ENCODE results near the gene FBXO27. TPM values are rescaled to one million over a fixed set of nuclear protein-coding genes. Genes with fewer than 3 reads are reported as not detected.

The FBXO27 gene
- total and polyA plus RNA-seq, 2 of the 4 experiments (the other 2 are of a cell fraction), result 0.18 to 0.50 TPM

GRCh38 chr19:39014037-39014436 lies 18.3 kb downstream of the FBXO27 start:
- H3K27ac ChIP-seq (ENCODE audit: insufficient read depth, low read length), result no peak overlapping the region
- no peak overlapping the region for H3K4ac ChIP-seq (ENCODE audit: low read depth, low read length)
- H4K91ac ChIP-seq (ENCODE audit: insufficient read depth, low read depth, low read length), result no peak overlapping the region
- H3K18ac ChIP-seq (ENCODE audit: low read depth, low read length), result no peak overlapping the region
- in situ Hi-C loops (cut with MboI; ENCODE audit: low sequenced_read_pairs), result no loop called here
- ATAC-seq (ENCODE audit: low read depth), result no peak
- H3K9me3 ChIP-seq (ENCODE audit: control insufficient read depth, insufficient read depth, low read length), result no peaks in the 10 kb centered on the region
- H2BK15ac ChIP-seq (ENCODE audit: low read depth, low read length), result no peak overlapping the region
- H2AK9ac ChIP-seq (replicated peaks; ENCODE audit: low read depth, low read length, poor library complexity), result no peak overlapping the region
- no peaks in the 10 kb centered on the region for H3K79me1 ChIP-seq (ENCODE audit: low read depth in 1 of 2, low read length in 2 of 2)
- no peak overlapping the region for H2BK120ac ChIP-seq (ENCODE audit: low read depth, low read length)
- CTCF ChIA-PET, result interaction anchor here (0.7 kb wide), 1 partner anchor 43 kb away, joined by 3 read pairs; no protein-coding TSS in a partner anchor
- no peak overlapping the region for H2AK5ac ChIP-seq (ENCODE audit: low read depth, low read length)
- POLR2A ChIA-PET (ENCODE audit: unreplicated experiment), result no interaction called here
- dilution Hi-C loops (cut with HindIII; ENCODE audit: low sequenced_read_pairs, unreplicated experiment), result no loop called here
- no peak overlapping the region for H3K4me3 ChIP-seq (ENCODE audit: insufficient read depth, low read depth, low read length)
- no peak for DNase-seq
- H3K9me1 ChIP-seq (ENCODE audit: insufficient read depth, low read length), result no peaks in the 10 kb centered on the region
- no peak overlapping the region for H2AFZ ChIP-seq (replicated peaks; ENCODE audit: low read length, poor library complexity)
- H3K4me2 ChIP-seq (ENCODE audit: low read depth, low read length), result no peak overlapping the region
- H3K23ac ChIP-seq (ENCODE audit: low read depth, low read length), result no peak overlapping the region
- H3K9ac ChIP-seq (ENCODE audit: low read depth, low read length), result no peak overlapping the region
- no peak overlapping the region for H4K8ac ChIP-seq (ENCODE audit: low read depth in 2 of 2, low read length in 2 of 2)
- TF ChIP-seq CHD1 (IDR thresholded peaks at IDR 0.05; ENCODE audit: low read depth, low read length), result no peak
- TF ChIP-seq BHLHE40 (IDR thresholded peaks at IDR 0.05; ENCODE audit: low read depth, low read length), result no peak
- TF ChIP-seq SMC3 (IDR thresholded peaks at IDR 0.05; ENCODE audit: low read depth, low read length), result no peak
- no peak for TF ChIP-seq ELK1 (IDR thresholded peaks at IDR 0.05; ENCODE audit: borderline replicate concordance, low read depth, low read length)
- TF ChIP-seq RAD21 (IDR thresholded peaks at IDR 0.05; ENCODE audit: low read length), result no peak
- TF ChIP-seq MAZ (IDR thresholded peaks at IDR 0.05; ENCODE audit: borderline replicate concordance, low read depth, low read length), result no peak
- no peak for TF ChIP-seq CEBPB (IDR thresholded peaks at IDR 0.05; ENCODE audit: low read depth, low read length)
- TF ChIP-seq FOS (IDR thresholded peaks at IDR 0.05; ENCODE audit: low read depth, low read length), result no peak
- TF ChIP-seq MXI1 (IDR thresholded peaks at IDR 0.05; ENCODE audit: borderline replicate concordance, low read depth, low read length), result no peak
- intact Hi-C loops (cut with micrococcal nuclease), result no loop called here
- no peak overlapping the region for H4K5ac ChIP-seq (ENCODE audit: low read depth, low read length)
- no peaks in the 10 kb centered on the region for H3K36me3 ChIP-seq (ENCODE audit: control insufficient read depth, insufficient read depth, low read length)
- no peak overlapping the region for H3K56ac ChIP-seq (ENCODE audit: extremely low read depth, insufficient read depth, low read length)
- no TSS peak for BruUV-seq (replicated peaks)
- no peaks in the 10 kb centered on the region for H3K4me1 ChIP-seq (ENCODE audit: control insufficient read depth, insufficient read depth, low read length)
- H4K20me1 ChIP-seq (ENCODE audit: insufficient read depth, low read length), result no peaks in the 10 kb centered on the region
- H2BK5ac ChIP-seq (ENCODE audit: low read depth, low read length, poor library complexity, severe bottlenecking), result no peak overlapping the region
- peaks cover 15% of the 10 kb centered on the region for H3K27me3 ChIP-seq (ENCODE audit: control insufficient read depth, insufficient read depth, low read length)
- H3K14ac ChIP-seq (replicated peaks; ENCODE audit: low read depth, low read length), result no peak overlapping the region
- no peak overlapping the region for H2BK20ac ChIP-seq (ENCODE audit: low read depth, low read length)
- 61% methylated on average over 7 of the region's 7 CpGs; no CpG with 5 or more reads in 1 of the 2 experiments for WGBS, 2 experiments (ENCODE audit: extremely low coverage in 2 of 2, insufficient read length in 1 of 2)

All from IMR-90 (cell line).